Measurements from ENCODE around the gene A2ML1.
"Not testable (repeated sequence)": the region's sequence is repeated elsewhere in the genome, so short reads cannot be mapped to it uniquely, and the experiment has no call there.

A2ML1 gene

DNA sequence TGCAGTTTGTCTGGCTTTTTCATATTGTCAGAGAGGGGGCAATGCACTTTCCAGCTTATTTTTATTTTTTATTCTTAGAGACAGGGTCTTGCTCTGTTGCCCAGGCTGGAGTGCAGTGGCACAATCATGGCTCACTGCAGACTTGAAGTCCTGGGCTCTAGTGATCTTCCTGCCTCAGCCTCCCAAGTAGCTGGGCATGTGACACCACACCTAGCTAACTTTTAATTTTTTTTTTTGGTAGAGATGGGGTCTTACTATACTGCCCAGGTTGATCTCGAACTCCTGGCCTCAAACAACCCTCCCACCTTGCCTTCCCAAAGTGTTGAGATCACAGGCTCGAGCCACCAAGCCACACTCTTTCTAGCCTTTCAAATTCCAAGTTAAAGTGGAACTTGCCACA, 3.9 kb upstream of the A2ML1 start:
- DNase-seq, result no peak

DNA sequence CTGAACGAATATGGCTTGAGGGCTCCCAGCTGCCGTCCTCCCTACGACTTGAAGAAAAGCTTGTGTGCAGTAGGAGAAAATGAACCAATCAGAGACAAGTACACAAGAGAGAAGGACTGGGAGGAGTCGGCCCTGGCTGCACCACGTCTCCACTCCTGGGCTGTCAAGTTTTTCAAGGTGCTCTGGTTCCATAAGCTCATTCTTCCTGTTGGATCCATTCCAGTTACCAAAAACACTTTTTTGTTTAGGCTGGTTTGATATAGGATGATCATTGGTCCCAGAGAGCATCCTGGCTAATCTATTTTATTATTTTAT, 2.8 kb upstream of the A2ML1 start:
- DNase-seq, result no peak

DNA sequence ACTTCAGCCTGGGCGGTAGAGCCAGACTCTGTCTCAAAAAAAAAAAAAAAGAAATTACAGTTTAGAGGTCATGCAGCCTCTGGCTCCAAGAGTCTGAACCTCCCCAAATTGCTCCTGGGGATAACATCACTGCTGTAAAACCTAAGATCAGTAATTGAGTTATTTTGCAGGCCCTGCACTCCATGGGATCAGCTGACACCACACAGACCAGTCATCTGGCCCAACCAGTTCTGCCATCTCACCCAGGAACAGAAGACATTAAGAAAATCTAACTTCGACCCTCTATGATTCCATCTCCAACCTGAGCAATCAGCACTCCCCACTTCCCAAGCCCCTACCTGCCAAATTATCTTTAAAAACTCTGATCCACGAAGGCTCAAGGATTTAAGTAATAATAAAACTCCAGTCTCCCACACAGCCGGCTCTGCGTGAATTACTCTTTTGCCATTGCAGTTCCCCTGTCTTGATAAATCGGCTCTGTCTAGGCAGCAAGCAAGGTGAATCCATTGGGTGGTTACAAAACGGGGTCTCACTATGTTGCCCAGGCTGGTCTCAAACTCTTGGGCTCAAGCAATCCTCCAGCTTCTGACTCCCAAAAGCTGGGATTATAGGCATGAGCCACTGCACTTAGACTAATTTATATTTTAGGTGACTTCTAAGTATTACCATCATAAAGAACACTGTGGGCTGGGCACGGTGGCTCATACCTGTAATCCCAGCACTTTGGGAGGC, 1.6 kb upstream of the A2ML1 start:
- not testable (repeated sequence) for DNase-seq

DNA sequence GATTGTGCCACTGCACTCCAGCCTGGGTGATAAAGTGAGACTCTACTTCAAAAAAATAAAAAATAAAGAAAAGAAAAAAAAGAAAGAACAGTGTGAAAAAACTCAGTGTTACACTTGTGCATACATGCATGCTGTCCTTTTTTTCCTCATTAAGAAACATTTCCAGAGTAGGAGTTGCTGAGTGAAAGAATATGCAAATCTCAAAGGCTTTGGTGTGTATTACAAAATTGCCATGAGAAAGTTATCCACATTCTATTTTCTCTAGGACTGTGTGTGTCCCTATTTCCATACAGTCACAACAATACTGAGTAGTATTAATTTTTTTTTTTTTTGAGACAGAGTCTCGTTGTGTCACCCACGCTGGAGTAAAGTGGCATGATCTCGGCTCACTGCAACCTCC, 830 bp upstream of the A2ML1 start:
- DNase-seq, result no peak

DNA sequence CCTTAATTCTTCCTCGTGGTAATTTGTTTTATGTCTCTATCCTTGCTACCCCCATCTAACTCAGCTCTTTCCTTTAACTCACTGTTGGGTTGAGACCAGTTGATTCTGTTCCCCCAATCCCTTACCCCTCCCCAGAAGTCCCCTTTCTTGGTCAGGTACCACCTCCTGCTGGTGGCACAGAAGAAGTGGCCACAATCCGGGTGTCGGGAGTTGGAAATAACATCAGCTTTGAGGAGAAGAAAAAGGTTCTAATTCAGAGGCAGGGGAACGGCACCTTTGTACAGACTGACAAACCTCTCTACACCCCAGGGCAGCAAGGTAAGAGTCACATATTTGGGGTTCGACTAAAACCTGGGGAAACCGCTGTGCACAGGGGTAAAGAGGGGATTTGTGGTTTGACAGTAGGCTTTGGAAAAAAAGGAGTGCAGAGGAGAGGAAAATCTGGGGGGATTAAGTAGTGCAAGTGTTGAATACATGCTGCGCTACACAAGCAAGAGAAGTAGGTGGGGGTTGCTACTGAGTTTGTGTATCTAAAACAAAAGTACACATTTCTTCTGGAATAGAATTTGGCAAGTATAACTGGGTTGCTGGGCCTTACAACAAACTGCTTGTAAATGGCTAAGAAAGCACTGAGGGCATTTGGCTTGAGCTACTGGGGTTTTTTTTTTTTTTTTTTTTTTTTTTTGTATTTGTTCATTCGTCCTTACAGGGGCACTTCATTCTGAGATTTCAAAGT, 1.3 kb downstream of the A2ML1 start:
- DNase-seq, result peak; percentile 11 to 53

DNA sequence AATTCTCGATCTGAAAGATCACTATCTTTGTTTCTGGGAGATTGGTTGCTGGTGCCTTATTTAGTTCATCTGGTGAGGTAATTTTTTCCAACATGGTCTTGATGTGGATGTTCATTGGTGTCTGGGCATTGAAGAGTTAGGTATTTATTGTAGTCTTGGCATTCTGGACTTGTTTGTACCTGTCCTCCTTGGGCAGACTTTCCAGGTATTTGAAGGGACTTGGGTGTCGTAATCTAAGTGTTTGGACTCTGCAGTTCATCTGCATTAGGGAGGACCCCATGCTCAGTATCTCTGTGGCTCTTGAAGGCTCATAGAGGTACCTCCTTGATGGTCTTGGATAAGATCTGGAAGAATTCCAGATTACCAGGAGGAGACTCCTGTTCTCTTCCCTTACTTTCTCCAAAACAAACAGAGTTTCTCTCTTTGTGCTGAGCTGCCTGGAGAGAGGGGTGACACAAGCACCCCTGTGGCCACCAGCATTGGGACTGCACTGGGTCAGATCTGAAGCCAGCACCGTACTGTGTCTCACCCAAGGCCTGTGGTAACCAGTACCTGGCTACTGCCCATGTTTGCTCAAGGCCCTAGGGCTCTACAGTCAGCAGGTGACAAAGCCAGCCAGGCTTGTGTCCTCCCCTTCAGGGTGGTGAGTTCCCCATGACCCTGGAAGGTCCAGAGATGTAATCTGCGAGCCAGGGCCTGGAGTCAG, 5.3 kb downstream of the A2ML1 start:
- no peak for DNase-seq

DNA sequence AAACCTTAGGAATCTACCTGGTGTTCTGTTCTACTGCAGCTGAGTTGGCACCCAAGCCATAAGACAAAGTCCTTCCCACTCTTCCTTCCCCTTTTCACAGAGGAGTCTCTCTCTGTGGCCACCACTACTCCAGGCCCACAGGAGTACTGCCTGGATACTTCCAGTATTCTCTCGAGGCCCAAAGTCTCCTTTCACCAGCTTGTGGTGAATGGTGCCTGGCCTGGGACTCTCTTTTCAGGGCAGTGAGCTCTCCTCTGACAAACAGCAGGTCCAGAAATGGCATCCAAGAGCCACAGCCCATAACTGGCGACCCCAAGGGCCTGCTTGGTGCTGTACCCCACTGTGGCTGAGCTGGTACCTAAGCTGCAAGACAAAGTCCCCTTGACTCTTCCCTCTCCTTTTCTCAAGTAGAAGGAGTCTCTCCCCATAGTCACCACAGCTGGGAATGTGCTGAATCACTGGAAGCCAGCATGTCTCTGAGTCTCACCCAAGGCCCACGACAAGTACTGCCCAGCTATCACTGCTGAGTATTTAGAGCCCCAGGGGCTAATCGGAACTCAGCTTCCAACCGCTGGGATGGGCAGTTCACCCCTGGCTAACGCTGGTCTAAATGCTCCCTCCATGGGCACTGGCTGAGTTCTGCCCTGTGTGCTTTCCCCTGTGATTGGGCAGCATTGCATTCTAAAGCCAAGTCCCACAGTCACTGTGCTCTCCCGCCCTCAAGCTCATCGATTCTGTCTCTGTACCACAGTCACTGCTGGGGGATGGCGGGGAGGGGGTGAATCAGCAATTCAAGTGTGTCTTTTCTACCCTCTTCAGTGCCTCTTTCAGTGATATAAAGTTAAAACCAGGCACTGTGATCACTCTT, 6.1 kb downstream of the A2ML1 start:
- DNase-seq, result no peak

DNA sequence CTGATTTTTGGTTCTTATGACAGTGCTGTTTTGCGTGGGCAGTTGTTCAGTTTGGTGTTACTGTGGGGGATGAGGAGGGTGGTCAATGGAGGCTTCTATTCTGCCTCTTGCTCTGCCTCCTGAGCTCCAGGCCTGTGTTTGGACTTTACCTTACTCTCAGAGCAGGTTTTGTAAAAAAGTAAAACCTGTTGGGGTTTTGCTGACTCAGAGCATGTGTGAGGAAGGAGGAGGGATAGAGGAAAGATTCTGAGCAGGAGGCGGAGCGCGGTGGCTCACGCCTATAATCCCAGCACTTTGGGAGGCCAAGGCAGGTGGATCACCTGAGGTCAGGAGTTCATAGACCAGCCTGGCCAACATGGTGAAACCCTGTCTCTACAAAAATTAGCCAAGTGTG, 6.7 kb downstream of the A2ML1 start:
- no peak for DNase-seq

DNA sequence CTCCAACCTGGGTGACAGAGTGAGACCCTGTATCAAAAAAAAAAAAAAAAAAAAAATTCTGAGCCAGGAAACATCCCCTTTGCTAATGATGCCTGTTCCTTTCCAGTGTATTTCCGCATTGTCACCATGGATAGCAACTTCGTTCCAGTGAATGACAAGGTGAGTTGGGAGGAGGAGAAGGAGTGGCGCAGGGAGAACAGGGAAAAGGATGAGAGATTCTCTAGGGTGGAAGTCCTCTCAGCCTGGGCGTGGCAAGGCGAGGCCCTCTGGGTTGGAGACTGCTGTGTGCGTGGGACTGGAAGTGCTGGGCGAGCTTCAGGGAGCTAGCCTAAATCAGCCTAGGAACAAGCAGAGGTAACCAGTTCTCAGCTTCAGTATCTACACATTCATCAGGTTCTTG, 7.2 kb downstream of the A2ML1 start:
- DNase-seq, result no peak

DNA sequence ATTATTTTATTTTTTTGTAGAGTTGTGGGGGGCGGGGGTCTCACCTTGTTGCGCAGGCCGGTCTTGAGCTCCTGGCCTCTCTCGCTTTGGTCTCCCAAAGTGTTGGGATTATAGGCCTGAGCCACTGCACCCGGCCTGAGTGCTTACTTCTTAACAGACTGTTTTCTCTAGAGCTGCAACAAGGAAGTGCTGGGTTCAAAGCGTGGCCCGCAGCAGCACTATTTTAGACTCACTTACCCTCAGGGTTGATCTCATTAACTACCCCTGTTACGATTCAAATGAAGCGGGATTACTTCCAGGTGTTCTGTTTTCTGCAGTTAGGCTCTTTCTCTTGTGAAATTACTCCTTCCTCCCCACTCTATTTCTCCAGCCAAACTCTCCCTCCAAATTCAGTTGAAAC, 8.7 kb downstream of the A2ML1 start:
- DNase-seq, result no peak

DNA sequence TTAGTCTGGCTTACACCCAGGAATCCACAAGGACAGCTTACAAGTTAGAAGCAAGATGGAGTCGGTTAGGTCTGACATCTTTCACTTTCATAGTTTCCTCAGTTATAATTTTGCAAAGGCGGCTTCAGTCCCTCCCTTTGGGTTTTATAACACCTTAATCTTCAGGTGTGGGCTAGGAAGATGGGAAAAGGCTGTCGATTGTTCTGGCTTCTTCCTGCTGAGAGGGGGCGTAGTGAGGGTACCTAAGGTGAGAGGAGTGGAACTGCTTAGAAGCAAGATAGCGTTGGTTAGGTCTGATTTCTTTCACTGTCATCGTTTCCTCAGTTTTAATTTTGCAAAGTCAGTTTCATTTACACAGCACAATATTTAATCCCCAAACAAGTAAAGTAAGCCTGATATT, 10.1 kb downstream of the A2ML1 start:
- DNase-seq, result no peak

DNA sequence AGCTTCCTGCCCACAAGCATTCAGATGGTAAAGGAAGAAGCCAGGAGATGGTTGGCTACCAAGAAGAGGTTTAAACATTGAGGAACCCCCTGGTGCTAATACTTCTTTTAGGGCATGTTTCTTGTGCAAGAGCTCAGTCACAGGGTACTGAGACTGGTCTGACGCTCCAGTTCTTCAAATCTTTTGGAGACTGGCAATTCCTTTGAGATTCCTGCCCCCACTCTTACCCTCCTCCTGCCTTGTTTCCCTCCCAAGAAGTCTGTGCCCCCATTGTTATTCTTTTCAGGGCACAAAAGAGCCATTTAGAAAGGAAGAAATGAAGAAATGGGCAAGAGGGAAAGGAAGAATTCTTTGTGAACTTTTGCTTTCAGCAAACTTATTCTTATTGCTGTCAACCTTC, 11.8 kb downstream of the A2ML1 start:
- DNase-seq, result no peak

DNA sequence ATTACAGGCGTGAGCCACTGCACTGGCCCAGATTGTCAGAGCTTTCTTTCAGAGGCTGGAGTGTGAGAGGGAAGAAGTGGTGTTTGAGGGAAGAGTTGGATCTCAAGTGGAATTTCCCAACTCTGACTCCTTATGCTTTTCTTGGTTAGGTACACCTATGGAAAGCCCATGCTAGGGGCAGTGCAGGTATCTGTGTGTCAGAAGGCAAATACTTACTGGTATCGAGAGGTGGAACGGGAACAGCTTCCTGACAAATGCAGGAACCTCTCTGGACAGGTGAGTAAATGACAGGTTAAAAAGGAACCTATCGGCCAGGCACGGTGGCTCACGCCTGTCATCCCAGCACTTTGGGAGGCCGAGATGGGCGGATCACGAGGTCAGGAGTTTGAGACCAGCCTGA, 14.9 kb downstream of the A2ML1 start:
- DNase-seq, result no peak

DNA sequence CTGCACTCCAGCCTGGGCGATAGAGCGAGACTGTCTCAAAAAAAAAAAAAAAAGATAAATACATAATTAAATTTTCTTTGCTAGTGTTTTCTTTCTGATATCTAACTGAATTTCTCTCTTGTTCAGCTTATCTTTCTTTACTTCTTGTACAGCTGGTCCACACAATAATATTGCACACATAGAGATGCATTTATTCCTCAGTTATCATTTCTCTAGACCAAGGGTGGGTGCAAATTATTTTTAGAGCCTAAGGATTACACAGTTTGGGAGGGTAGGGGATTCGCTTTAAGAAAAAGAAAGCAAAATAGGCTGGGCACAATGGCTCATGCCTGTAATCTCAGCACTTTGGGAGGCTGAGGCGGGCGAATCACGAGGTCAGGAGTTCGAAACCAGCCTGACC, 17.9 kb downstream of the A2ML1 start:
- DNase-seq, result no peak

DNA sequence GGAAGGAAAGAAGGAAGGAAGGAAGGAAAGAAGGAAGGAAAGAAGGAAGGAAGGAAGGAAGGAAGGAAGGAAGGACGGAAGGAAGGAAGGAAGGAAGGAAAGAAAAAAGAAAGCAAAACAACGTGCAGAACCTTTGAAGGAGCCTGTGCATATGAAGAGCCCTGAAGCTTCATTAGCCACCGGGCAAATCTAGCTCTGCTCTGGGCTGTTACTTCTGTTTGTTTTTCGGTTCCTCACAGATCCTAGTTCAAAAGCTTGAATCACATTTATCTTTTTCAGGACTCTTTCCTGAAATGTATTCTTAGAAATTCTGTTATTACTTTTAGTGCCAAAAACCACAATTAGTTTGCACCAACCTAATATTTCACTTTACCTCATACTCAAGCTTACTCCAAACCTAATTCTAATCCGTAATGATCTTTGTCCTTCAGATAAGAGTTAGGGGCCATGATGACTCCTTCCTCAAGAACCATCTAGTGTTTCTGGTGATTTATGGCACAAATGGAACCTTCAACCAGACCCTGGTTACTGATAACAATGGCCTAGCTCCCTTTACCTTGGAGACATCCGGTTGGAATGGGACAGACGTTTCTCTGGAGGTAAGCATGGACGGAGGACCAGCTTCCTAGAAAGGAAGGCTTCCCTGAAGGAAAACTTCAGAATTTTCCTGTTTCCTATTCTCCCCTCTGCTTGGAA, 18.7 kb downstream of the A2ML1 start:
- no peak for DNase-seq

DNA sequence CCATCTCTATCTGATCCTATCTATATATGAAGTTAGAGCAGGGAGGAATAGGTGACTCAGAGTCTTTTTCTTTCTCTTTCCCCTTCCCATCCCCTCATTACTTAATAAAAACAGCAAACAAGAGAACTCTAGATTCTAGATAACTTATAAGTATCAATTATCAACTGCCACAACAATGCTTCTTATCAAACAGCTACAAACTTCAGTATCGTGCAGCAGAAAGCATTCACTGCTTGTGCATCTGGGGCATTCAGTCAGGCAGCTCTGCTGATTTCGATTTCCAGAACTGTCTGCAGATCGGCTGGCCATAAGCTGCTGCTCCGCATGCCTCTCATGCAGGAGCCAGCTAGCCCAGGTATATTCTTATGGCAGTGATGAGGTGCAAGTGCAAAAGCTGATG, 19.4 kb downstream of the A2ML1 start:
- no peak for DNase-seq

DNA sequence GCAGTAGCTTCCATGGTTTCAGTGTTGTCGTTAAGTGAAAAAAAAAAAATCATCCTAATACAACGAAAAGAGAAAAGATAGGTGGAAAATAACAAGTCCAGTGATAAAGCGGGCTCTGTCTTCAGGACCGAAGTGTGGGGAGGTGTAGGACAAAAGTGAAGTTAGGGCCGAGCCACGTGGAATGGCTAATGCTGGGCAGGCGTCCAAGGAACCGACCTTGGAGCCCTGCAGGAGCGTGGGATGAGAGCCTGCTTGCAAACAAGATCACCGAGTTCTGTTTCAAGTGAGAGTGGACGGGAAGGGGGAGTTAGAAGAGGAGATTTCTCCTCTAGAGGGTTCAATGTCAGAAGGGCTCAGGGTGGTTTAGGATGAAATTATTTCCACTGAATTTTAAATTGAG, 22.2 kb downstream of the A2ML1 start:
- peak in 1 of 2 donors; percentile 5 for DNase-seq

DNA sequence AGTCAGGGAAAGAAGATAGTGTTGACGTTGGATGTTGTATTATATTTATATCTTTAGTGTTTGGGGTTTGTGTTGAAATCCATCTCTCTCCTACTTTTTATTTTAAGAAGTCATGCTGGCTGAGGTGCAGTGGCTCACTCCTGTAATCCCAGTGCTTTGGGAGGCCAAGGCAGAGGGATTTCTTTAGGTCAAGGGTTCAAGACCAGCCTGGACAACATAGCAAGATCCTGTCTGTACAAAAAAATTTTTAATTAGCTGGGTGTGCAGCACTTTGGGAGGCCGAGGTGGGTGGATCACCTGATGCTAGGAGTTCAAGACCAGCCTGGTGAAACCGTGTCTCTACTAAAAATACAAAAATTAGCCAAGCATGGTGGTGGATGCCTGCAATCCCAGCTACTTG, 23.9 kb downstream of the A2ML1 start:
- DNase-seq, result no peak

DNA sequence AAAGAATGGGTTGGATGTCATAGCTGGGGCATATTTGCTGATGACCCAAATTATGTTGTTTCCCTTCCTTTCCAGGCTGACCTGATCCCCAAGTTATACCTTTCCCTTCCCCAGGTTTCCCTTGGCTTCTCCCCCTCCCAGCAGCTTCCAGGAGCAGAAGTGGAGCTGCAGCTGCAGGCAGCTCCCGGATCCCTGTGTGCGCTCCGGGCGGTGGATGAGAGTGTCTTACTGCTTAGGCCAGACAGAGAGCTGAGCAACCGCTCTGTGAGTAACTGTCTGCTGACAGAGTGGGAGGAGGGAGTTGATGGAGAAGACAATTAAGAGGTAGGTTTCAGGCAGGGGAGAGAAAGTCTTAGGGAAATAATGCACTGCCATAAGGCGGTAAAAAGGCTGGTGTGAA, 25.0 kb downstream of the A2ML1 start:
- no peak for DNase-seq

DNA sequence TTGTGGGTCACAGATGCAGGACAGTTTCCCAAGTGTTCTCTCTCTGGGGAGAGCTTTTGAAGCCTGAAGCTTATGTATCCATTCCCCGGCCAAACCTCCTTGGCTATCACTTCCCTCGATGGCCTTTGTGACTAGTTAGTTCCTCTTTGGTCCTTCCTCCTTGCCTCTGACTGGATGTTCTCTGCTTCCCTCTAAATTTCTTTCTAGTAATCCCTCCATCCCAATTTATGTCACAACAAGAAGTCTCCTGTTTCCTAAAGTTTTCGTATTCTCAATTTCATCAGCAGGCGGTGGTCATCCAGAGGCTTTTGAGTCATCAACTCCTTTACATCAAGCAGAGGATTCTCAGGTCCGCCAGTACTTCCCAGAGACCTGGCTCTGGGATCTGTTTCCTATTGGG, 27.5 kb downstream of the A2ML1 start:
- DNase-seq, result no peak

DNA sequence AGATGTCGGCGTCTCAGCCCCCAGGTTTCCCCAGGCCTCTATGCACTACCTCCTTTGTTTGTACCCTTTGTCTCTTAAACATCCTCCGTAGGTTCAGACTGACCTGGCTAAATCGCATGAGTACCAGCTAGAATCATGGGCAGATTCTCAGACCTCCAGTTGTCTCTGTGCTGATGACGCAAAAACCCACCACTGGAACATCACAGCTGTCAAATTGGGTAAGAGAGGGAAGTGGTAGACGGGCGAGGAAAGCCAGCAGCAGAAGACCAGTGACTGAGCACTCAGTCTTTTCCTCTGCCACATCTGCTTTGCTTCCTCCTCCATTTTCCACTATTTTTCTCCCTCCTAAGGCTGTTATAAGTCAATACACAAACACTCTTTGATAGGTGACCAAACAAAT, 29.7 kb downstream of the A2ML1 start:
- DNase-seq, result no peak

DNA sequence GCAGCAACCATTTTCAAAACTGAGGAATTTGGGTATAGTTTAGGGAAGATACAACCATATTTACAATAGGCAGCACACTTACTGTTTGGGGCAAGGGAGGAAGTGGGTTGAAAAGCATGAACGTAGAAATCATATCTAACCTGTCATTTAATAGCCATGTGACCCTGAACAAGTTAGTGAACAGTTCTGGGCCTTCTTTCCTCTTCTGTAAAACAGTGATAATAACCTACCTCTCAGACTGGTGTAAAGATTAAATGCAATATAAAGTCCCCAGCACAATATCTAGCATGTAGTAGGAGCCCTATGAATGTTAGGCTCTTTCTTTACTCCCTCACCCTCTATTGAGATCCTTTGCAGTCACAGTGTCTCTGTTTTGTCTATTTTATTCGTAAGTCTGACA, 33.5 kb downstream of the A2ML1 start:
- no peak for DNase-seq

DNA sequence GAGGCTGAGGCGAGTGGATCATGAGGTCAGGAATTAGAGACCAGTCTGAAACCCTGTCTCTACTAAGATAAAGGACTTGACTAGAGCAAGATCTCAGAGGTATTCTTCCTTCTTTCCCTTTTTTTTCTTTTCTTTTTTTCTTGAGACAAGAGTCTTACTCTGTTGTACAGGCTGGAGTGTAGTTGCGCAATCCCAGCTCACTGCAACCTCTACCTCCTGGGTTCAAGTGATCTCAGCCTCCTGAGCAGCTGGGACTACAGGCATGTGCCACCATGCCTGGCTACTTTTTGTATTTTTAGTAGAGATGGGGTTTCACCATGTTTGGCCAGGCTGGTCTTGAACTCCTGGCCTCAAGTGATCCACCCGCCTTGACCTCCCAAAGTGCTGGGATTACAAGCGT, 37.0 kb downstream of the A2ML1 start:
- not testable (repeated sequence) for DNase-seq

Data from hippocampal formation (tissue), 2 donors.